Thyroid gland (tissue), 4 donors: Measurements from ENCODE around the gene PTPRN2.

ENCODE experiments used
- POLR2A ChIP-seq, 2 donors: fragments of 450-650 bp; IDR thresholded peaks; one replicate each; pipeline ENCODE4 v1.6.1; 2017; ENCODE audit warnings: antibody characterized with exemption in 2 of 2, mild to moderate bottlenecking in 2 of 2, moderate library complexity in 1 of 2
- TF ChIP-seq, protein P1 (sequence below), 6 experiments: fragments of 200-600 bp in 3 of 6; fragments of 450-650 bp in 3 of 6; sonication (generic) in 3 of 6; IDR thresholded peaks; one replicate each; pipeline ENCODE4 v1.5.1; 2016 to 2019; ENCODE audit warnings: antibody characterized with exemption in 6 of 6, mild to moderate bottlenecking in 2 of 6, inconsistent platforms in 1 of 6, moderate library complexity in 1 of 6

- no peak for TF ChIP-seq POLR2A (IDR thresholded peaks at IDR 0.05)
- TF ChIP-seq, protein P1, sequence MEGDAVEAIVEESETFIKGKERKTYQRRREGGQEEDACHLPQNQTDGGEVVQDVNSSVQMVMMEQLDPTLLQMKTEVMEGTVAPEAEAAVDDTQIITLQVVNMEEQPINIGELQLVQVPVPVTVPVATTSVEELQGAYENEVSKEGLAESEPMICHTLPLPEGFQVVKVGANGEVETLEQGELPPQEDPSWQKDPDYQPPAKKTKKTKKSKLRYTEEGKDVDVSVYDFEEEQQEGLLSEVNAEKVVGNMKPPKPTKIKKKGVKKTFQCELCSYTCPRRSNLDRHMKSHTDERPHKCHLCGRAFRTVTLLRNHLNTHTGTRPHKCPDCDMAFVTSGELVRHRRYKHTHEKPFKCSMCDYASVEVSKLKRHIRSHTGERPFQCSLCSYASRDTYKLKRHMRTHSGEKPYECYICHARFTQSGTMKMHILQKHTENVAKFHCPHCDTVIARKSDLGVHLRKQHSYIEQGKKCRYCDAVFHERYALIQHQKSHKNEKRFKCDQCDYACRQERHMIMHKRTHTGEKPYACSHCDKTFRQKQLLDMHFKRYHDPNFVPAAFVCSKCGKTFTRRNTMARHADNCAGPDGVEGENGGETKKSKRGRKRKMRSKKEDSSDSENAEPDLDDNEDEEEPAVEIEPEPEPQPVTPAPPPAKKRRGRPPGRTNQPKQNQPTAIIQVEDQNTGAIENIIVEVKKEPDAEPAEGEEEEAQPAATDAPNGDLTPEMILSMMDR (IDR thresholded peaks at IDR 0.05), result no peak
These were observed 142.9 kb downstream of the PTPRN2 start for GRCh38 chr7:158444501-158445420.
